ENCODE measurements around the gene GRAP.
A peak's percentile ranks its signal among the peaks of the same experiment; 100 is the strongest.
"Not testable (repeated sequence)": the region's sequence is repeated elsewhere in the genome, so short reads cannot be mapped to it uniquely, and the experiment has no call there.

The GRAP gene

GRCh38 chr17:19041871-19042270 lies 4.9 kb downstream of the GRAP start:
- not testable (repeated sequence) for DNase-seq

- DNase-seq, result not testable (repeated sequence)
Measured at GRCh38 chr17:19040350-19040749, 6.4 kb downstream of the GRAP start.

- not testable (repeated sequence) for DNase-seq
Measured at GRCh38 chr17:19038730-19039129, 8.0 kb downstream of the GRAP start.

GRCh38 chr17:19038007-19038406 lies 8.8 kb downstream of the GRAP start:
- not testable (repeated sequence) for DNase-seq

GRCh38 chr17:19037547-19037946 lies 9.2 kb downstream of the GRAP start:
- not testable (repeated sequence) for DNase-seq

GRCh38 chr17:19036186-19036585 lies 10.6 kb downstream of the GRAP start:
- not testable (repeated sequence) for DNase-seq

- not testable (repeated sequence) for DNase-seq
Measured at GRCh38 chr17:19032377-19032988, 14.3 kb downstream of the GRAP start.

GRCh38 chr17:19031729-19032128 lies 15.0 kb downstream of the GRAP start:
- peak; percentile 58 to 65 for DNase-seq

GRCh38 chr17:19030771-19031449 lies 15.8 kb downstream of the GRAP start:
- DNase-seq, result not testable (repeated sequence)

GRCh38 chr17:19029740-19030139 lies 17.0 kb downstream of the GRAP start:
- not testable (repeated sequence) for DNase-seq

- not testable (repeated sequence) for DNase-seq
Measured at GRCh38 chr17:19028671-19029070, 18.1 kb downstream of the GRAP start.

GRCh38 chr17:19024101-19025078 lies 22.4 kb downstream of the GRAP start:
- DNase-seq, result no peak

- no peak for DNase-seq
Measured at GRCh38 chr17:19023209-19023999, 23.4 kb downstream of the GRAP start.

- no peak for DNase-seq
Measured at GRCh38 chr17:19022747-19023146, 24.0 kb downstream of the GRAP start.

- no peak for DNase-seq
Measured at GRCh38 chr17:19022128-19022527, 24.6 kb downstream of the GRAP start.

GRCh38 chr17:19021622-19022083 lies 25.1 kb downstream of the GRAP start:
- peak; percentile 54 to 61 for DNase-seq

- DNase-seq, result not testable (repeated sequence)
Measured at GRCh38 chr17:19021011-19021621, 25.6 kb downstream of the GRAP start.

- no peak for DNase-seq
Measured at GRCh38 chr17:19020016-19020415, 26.7 kb downstream of the GRAP start.

GRCh38 chr17:19019041-19019941 lies 27.5 kb downstream of the GRAP start:
- no peak for DNase-seq

GRCh38 chr17:19018600-19018950 lies 28.2 kb downstream of the GRAP start:
- no peak for DNase-seq
